Measurements from ENCODE around the gene SMIM38.

SMIM38 gene

GRCh38 chr11:69183613-69184012, 27.9 kb downstream of the SMIM38 start:
- DNase-seq (ENCODE audit: low read depth), result no peak

- DNase-seq (ENCODE audit: low read depth), result no peak
These were observed 30.9 kb downstream of the SMIM38 start for GRCh38 chr11:69186316-69187260.

GRCh38 chr11:69187540-69188065, 31.9 kb downstream of the SMIM38 start:
- no peak for DNase-seq (ENCODE audit: low read depth)

GRCh38 chr11:69189059-69189458, 33.3 kb downstream of the SMIM38 start:
- no peak for DNase-seq (ENCODE audit: low read depth)

- DNase-seq (ENCODE audit: low read depth), result no peak
These were observed 35.2 kb downstream of the SMIM38 start for GRCh38 chr11:69190796-69191536.

- DNase-seq (ENCODE audit: low read depth), result no peak
These were observed 36.6 kb downstream of the SMIM38 start for GRCh38 chr11:69192301-69192721.

GRCh38 chr11:69193151-69193550, 37.4 kb downstream of the SMIM38 start:
- no peak for DNase-seq (ENCODE audit: low read depth)

GRCh38 chr11:69193629-69194028, 37.9 kb downstream of the SMIM38 start:
- DNase-seq (ENCODE audit: low read depth), result no peak

GRCh38 chr11:69194396-69194795, 38.7 kb downstream of the SMIM38 start:
- DNase-seq (ENCODE audit: low read depth), result no peak

GRCh38 chr11:69194956-69195355, 39.2 kb downstream of the SMIM38 start:
- no peak for DNase-seq (ENCODE audit: low read depth)

- no peak for DNase-seq (ENCODE audit: low read depth)
These were observed 40.4 kb downstream of the SMIM38 start for GRCh38 chr11:69195824-69196782.

- DNase-seq (ENCODE audit: low read depth), result no peak
These were observed 41.0 kb downstream of the SMIM38 start for GRCh38 chr11:69196783-69197169.

GRCh38 chr11:69198891-69199582, 43.3 kb downstream of the SMIM38 start:
- DNase-seq (ENCODE audit: low read depth), result no peak

GRCh38 chr11:69199583-69200315, 44.0 kb downstream of the SMIM38 start:
- no peak for DNase-seq (ENCODE audit: low read depth)

GRCh38 chr11:69200331-69201065, 44.8 kb downstream of the SMIM38 start:
- DNase-seq (ENCODE audit: low read depth), result no peak

GRCh38 chr11:69201066-69201365, 45.3 kb downstream of the SMIM38 start:
- DNase-seq (ENCODE audit: low read depth), result no peak

- no peak for DNase-seq (ENCODE audit: low read depth)
These were observed 46.1 kb downstream of the SMIM38 start for GRCh38 chr11:69201764-69202370.

- DNase-seq (ENCODE audit: low read depth), result no peak
These were observed 46.9 kb downstream of the SMIM38 start for GRCh38 chr11:69202511-69203221.

GRCh38 chr11:69203381-69203780, 47.6 kb downstream of the SMIM38 start:
- DNase-seq (ENCODE audit: low read depth), result no peak
